Measurements from ENCODE around the gene ROR2. TPM values are rescaled to one million over a fixed set of nuclear protein-coding genes. Genes with fewer than 3 reads are reported as not detected.
"Not testable (repeated sequence)": the region's sequence is repeated elsewhere in the genome, so short reads cannot be mapped to it uniquely, and the experiment has no call there.

The ROR2 gene
- total and polyA plus RNA-seq, 7 donors, result 0.46 to 81.7 (median 51.4) TPM

DNA sequence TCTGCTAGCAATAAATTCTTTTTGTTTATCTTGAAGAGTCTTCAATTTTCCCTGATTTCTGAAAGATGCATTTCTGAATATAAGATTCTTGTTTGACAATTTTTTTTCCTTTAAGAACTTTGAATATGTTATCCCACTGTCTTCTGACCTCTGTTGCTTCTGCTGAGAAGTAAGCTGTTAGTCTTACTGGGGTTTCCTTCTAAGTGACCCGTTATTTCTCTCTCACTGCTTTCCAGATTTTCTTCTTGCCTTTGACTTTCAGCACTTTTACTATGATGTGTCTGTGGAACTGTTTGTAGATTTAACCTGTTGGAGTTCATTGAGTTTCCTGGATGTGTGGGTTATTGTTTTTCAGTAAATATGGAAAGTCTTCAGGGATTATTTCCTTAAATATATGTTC, 321.1 kb downstream of the ROR2 start:
- Histone ChIP-seq H3K27me3 (no peaks in the 10 kb centered on the region), H3K4me1 (no peaks in the 10 kb centered on the region), H3K4me3 (no peak overlapping the region), H3K27ac (no peak overlapping the region), H3K9me3 (no peaks in the 10 kb centered on the region), H3K36me3 (no peaks in the 10 kb centered on the region)
- DNase-seq, result no peak
- intact Hi-C loops (cut with DNase I), result no loop called here
- no peak for TF ChIP-seq POLR2AphosphoS5 (IDR thresholded peaks at IDR 0.05)
- no peak for TF ChIP-seq CTCF (IDR thresholded peaks at IDR 0.05)
- no peak for TF ChIP-seq EP300 (IDR thresholded peaks at IDR 0.05)
- TF ChIP-seq POLR2A (IDR thresholded peaks at IDR 0.05), result no peak
- WGBS, 2 donors, result 89 to 95% methylated on average over 1 of the region's 1 CpG

DNA sequence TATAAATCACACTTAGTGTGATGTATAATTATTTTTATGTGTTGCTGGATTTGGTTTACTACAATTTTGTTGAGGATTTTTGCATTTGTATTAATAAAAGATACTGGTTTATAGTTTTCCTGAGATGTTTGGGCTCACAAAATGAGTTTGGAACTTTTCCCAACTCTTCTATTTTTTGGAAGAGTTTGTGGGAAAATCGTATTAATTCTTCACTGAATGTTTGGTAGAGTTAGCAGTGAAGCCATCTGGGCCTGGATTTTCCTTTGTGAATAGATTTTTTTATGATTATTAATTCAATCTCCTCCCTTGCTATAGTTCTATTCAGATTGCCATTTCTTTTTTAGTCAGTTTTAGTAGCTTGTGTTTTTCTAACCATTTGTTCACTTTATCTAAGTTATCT, 324.7 kb downstream of the ROR2 start:
- Histone ChIP-seq H3K36me3 (no peaks in the 10 kb centered on the region), H3K9me3 (no peaks in the 10 kb centered on the region), H3K4me3 (no peak overlapping the region), H3K4me1 (no peaks in the 10 kb centered on the region), H3K27me3 (no peaks in the 10 kb centered on the region), H3K27ac (no peak overlapping the region)
- intact Hi-C loops (cut with DNase I), result no loop called here
- DNase-seq, result no peak
- 69 to 77% methylated on average over 1 of the region's 1 CpG for WGBS, 2 donors
- TF ChIP-seq POLR2AphosphoS5 (IDR thresholded peaks at IDR 0.05) (no peak), CTCF (IDR thresholded peaks at IDR 0.05) (no peak), EP300 (IDR thresholded peaks at IDR 0.05) (no peak), POLR2A (IDR thresholded peaks at IDR 0.05) (no peak)

- no peaks in the 10 kb centered on the region for H3K36me3 ChIP-seq
- H3K9me3 ChIP-seq, result no peaks in the 10 kb centered on the region
- intact Hi-C loops (cut with DNase I), result no loop called here
- H3K4me1 ChIP-seq, result no peaks in the 10 kb centered on the region
- TF ChIP-seq POLR2AphosphoS5 (IDR thresholded peaks at IDR 0.05) (no peak), EP300 (IDR thresholded peaks at IDR 0.05) (no peak), CTCF (IDR thresholded peaks at IDR 0.05) (no peak), POLR2A (IDR thresholded peaks at IDR 0.05) (no peak)
- H3K27ac ChIP-seq, result no peak overlapping the region
- no peaks in the 10 kb centered on the region for H3K27me3 ChIP-seq
- DNase-seq, result no peak
- H3K4me3 ChIP-seq, result no peak overlapping the region
Observed at GRCh38 chr9:91623004-91623403, 327.0 kb downstream of the ROR2 start.

- H3K9me3 ChIP-seq; intact Hi-C loops (cut with DNase I); H3K4me3 ChIP-seq; H3K4me1 ChIP-seq; H3K27ac ChIP-seq; H3K36me3 ChIP-seq; DNase-seq; H3K27me3 ChIP-seq: not testable (repeated sequence)
- WGBS, 2 donors, result 95 to 96% methylated on average over 3 of the region's 3 CpGs
Observed at GRCh38 chr9:91622121-91622520, 327.9 kb downstream of the ROR2 start.

- H3K4me3 ChIP-seq; intact Hi-C loops (cut with DNase I): not testable (repeated sequence)
- 97 to 99% methylated on average over 2 of the region's 2 CpGs for WGBS, 2 donors
Observed at GRCh38 chr9:91614044-91614443, 336.0 kb downstream of the ROR2 start.

DNA sequence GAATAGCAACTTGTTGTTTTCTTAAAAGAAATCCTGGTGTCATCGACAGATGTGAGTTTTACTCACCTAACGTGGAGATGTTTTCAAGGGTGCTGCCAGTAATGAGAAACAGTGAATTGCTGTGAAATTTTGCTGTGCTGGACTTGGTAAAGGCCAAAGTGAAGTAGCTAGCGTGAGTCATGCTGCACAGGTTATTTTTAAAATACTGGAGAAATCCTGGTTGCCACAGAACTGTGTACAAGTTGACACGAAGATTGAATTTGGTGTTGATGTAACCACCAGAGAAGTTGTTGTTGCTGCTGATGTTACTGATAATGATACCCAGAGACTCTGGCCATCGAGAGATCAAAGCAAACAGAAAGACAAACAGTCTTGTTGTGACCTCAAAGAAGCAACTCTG, 338.4 kb downstream of the ROR2 start:
- Histone ChIP-seq H3K36me3 (no peaks in the 10 kb centered on the region), H3K4me3 (no peak overlapping the region), H3K4me1 (peaks cover 0 to 8% (median 6%) of the 10 kb centered on the region in 4 donors), H3K27ac (no peak overlapping the region), H3K9me3 (no peaks in the 10 kb centered on the region), H3K27me3 (no peaks in the 10 kb centered on the region)
- TF ChIP-seq POLR2A (IDR thresholded peaks at IDR 0.05), result no peak
- TF ChIP-seq CTCF (IDR thresholded peaks at IDR 0.05), result no peak
- TF ChIP-seq EP300 (IDR thresholded peaks at IDR 0.05), result no peak
- TF ChIP-seq POLR2AphosphoS5 (IDR thresholded peaks at IDR 0.05), result no peak
- intact Hi-C loops (cut with DNase I), result no loop called here
- DNase-seq, result no peak
- WGBS, 2 donors, result 61 to 70% methylated on average over 5 of the region's 5 CpGs

More at GRCh38 chr9:91614044-91614443, 336.0 kb downstream of the ROR2 start:
- not testable (repeated sequence) for H3K4me1 ChIP-seq, H3K27ac ChIP-seq, H3K27me3 ChIP-seq, H3K9me3 ChIP-seq, DNase-seq, H3K36me3 ChIP-seq
